Stimulated activated CD4-positive, alpha-beta T cell treated with anti-CD3 and anti-CD28 coated beads, Interleukin-12 subunit alpha, Interleukin-12 subunit beta, amount 100 ng/mL, for 24 hours (primary cell): ENCODE results near the gene AHNAK2.

Source experiments
- DNase-seq, 2 experiments: peaks; one replicate each; pipeline ENCODE4 v3.0.0-alpha.2; 2020; ENCODE audit warnings: low read depth in 2 of 2

AHNAK2 gene

DNA sequence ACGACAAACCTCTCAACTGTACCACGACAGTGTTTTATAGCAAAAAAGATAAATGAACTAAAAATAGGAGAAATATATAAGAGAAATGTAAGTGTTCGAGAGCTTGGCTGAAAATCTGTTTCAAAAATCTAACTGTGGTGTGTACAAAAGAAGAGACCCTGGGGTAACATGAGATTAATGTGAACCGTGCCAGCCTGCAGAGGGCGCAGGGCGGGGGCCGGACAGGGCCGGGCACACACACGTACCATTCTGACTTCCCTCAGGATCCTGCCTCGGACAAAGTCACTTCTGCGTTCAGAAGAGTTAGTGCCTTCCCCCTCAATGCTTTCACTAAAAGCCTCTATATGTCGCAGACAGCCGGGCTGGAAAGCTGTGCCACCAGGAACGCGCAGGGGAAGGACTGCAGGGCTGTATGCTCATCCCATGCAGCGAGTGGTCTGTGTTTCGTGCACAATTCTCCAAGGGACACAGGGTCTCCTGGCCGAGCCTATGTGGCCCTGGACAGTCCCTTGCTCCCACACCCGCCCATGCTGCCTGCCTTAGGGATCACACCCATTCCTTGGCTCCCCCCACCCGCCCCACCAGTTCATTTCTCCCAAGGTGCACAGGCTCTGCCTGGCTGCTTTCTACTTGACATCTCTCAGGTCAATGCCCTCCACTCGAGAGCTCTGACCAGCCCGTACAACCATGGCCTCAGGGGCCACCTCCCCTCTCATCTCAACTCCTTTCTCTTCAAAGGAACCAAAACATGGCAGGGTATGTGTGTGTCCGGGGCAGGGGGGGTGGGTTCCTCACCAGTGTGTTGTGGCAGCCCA lies 34.2 kb upstream of the AHNAK2 start:
- DNase-seq: no peak

DNA sequence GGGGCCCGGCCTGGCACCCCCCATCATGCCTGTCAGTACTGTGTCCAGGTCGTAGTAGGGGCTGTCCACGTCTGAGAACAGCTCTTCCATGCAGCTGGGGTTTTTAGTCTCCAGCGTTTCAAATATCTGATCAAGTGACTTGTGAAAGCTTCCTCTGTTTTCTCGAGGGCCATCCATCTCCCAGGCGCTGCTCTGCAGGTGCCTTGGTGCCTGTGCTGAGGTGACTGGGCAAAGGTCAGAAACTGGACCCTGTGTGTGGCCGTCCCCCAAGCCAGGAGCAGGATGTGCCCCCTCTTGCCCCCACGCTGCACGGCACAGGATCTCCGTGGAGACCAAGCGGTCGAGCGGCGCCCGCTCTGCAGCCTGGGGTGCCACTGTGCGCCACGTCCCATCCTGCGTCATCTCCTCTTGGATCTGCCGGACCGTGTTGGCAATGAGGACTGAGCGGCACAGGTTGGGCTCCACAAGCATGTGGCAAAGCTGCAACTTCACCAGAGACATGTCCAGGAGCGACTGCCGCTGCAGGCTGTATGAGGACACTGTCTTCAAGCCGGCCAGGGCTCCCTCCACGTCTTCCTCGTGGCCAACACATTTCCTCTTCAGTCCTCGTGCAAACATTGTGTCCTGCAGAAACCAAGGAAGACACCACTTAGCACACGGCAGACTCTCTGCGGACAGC lies 33.3 kb upstream of the AHNAK2 start:
- DNase-seq: no peak

DNA sequence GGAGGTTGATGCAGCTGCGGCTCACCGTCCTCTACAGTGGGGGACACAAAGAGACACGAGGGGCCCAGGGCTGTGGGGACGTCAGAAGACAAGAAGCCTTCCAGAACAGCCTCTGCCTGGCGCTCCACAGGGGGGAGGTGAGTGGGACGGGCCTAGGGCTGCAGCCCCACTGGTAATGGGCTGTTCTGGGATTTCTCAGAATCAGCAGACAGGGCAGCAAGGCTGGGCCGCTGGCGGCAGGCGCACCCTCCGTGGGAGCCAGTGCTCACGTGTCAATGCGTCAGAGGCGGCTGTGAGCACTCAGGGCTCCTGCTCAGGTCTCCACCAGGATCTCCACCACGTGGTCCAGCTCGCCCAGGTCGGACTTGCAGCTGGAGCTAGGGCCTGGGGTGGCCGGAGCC lies 32.7 kb upstream of the AHNAK2 start:
- no peak for DNase-seq

DNA sequence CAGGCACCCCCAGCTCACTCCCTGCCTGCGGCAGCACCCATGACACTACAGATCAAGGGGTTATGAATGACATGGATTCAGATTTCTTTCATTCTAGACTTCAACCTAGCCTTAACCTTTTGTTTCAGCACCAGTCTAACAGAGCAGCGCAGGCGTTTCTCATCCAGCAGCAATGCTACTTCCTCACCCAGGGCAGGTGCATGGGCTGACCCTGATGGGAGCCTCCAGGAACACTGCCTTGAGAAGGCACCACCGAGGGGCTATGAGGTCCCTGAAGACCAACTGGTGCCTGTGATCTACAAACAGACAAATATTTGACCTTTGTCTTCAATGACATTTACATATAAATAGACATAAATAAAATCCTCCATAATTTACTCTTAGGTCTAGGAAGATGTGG lies 31.9 kb upstream of the AHNAK2 start:
- DNase-seq: no peak

DNA sequence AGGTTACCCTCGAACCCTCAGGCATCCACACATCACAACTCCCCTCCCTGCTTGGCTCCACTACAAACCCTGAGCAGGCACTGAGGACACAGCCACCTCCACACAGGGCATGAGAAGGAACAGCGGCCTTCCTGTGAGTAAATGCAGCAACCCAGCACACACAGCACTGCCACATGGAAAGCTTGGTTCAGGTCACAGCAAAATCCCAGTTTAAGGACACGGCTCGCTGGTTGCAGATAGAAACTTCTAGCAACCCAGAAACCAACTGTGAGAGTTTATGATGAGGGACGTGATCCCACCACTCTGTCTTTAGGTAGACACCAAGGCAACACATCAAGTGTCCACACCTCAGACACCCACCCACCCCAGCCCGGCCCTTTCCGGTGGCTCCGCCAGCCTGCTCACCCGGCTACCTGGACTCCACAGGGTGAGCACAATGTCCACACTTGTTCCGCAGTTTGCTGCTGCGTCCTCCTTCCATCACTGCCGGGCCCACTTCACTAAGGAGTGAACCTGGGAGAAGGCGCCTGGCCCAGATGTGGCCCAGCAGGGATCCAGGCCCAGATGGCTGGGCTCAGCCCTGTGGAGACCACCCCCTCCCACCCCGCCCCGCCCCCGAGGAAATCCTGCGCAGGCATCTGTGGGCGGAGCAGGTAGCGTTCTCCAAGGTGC lies 29.6 kb upstream of the AHNAK2 start:
- DNase-seq: no peak

DNA sequence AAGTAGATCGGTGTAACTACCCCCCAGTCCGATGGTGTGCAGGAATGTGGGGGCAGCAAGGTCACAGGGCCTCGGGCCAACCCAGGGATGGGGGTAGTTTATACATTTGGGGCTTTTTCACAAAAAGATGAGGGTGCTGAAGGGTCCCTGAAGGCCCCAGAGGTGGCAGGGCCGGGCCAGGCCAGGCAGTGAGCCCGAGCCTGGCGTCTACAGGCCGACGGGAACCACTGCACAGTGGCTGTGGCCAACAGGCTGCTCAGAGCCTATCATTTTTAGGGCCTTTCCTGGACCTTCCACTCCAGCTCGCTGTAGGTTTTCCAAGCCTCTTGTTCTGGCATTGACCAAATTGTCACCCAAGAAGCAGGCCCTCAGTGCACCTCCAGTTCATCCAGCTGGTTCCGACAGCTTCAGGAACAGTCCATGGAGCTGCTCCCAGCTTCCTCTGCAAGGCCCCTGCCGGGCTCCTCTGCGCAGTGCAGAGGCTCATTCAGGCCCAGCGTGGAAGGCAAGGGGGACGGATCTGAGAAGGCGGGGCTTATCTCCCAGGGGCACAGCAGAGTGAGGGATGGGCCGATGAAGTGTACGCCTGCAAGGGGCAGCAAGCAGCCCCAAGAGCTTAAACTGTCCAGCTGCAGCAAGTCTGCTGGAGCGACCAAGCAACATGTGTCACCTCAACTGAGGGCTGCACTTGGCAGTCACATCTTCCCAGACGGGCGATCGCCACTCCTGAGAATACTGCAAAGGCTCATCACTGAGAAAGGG lies 28.8 kb upstream of the AHNAK2 start:
- DNase-seq: no peak

DNA sequence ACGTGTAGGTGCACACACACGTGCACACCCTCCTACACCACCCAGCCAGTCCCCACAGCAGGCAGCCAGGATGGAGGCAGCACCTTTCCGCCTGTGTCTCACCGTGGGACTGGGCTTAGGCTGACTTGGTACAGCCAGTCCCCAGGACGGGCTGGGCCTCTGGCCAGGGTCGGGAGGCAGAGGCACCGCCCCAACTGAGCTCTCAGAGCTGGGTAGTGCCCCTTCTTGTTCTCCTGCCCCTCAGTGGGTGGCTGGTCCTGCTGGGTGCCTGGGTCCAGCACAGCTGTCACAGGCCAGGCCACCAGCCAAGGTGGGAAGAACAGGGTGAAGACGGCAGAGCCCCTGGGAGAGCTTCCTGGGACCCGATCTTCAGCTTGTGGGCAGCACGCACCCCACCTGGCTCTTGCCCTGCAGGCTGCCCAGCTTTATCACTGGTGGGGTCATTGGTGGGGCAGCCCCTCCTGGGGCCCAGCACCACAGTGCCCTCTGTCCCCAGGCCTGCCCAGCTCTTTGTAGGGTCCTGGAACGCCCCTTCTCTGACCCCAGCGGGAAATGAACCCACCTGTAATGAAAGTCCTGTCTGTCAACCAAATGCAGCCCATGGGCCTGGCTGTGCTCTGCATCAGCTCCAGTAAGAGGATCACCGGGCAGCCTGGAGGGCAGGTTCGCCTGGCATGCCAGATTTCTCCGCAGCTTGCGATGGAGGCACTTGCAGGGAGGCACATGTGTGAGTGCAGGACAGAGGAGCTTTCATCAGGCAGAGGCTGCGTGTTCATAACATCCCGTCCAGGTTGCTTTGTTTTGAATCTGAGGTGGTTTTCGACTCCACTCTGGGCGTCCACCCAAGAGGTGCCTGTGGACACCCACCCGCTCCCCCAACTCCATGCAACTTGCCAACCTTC lies 28.0 kb upstream of the AHNAK2 start:
- DNase-seq: no peak

DNA sequence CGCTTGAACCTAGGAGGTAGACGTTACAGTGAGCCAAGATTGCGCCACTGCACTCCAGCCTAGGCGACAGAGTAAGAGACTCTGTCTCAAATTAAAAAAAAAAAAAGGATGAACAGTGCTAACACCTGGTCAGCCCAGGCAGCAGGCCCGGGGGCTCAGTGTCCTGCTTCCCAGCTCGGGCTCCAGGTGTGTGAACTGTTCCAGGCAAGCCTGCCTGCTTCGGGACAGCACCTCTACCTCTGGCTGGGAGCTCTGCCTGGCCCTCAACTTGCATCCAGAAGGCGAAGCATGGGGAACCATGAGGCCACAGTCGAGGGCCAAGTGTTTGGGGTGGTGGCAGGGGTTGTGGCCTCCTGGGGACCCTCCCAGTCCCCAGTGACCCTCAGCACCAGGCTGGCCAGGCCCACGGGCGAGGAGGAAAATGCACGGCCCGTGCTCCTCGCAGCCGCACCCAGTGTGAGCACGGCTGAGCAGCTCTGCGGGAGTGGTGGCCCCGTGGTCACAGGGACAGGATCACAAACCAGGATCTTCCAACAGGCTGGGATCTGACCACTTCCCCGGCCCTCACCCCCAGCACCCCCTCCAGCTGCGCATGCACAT lies 27.3 kb upstream of the AHNAK2 start:
- DNase-seq: no peak

DNA sequence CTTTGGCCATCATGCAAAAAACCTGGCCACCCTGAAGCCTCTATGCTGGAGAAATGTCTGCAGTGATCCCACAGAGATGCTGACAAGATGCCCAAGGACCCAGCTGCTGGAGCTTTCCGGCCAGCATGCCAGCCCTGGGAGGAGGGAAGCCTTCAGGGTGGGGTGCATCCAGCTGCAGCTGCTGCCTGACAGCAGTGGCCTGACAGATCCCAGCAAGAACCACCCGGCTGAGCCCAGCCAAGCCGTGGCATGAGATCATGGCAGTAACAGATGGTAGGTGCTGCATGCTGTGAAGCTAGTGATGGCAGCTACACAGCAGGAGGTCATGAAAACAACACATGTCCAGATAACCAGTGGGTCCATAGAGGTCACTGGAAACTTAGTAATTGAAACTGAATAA lies 21.2 kb upstream of the AHNAK2 start:
- DNase-seq: no peak

DNA sequence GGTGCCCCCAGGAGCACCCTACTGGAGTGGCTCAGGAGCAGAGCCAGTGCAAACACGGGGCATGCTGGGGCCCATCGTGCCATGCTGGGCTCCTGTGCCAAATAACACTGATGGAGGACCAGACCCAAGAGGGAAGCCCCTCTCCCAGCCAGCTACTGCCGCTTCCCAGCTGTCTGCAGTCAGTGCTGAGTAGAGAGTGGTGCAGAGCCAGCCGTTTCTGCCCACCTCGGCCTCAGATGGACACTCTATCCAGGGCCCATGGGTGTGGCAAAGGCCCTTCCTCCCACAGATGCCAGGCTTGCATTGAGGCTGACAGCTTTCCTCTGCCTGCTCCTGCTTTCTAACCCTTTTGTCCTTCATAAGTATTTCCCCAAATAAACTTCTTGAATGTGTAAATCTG lies 20.6 kb upstream of the AHNAK2 start:
- no peak for DNase-seq

DNA sequence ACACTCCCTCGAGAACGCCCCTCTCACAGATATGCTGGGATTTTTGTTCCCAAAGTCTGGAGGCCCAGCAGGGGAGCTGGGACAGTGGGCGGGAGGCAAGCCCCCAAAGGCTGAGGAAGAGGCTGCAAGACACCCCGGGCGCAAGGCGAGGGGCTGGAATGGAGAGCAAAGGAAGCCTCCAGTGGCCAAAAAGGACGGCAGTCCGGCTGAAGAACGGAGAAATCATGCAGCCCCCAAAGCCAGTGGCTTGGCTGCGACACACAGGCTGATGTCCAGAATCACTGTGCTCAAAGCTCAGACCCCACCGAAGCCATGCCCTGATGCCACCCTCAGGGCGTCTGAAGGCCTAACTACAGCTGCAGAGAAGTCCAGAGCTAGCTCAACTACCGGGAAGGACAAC lies 18.3 kb upstream of the AHNAK2 start:
- DNase-seq: no peak

DNA sequence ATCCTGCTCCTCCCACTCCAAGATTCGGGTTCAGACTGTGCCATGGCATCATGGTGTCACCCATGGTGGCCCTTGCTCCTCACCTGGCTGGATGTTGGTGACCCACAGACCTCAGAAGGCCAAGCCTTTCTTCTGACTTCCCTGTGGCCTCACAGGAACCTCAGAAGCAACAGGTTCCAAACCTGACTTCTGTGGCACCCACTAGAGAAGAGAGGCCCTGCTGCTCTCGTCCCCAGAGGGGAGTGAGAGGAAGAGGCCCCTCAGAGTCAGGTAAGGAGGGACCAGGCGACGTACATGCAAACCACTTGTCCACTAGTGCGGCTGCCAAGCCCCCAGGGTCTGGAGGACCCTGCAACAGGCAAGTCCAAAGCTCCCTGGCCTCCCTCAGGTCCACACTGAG lies 17.9 kb upstream of the AHNAK2 start:
- DNase-seq: no peak

DNA sequence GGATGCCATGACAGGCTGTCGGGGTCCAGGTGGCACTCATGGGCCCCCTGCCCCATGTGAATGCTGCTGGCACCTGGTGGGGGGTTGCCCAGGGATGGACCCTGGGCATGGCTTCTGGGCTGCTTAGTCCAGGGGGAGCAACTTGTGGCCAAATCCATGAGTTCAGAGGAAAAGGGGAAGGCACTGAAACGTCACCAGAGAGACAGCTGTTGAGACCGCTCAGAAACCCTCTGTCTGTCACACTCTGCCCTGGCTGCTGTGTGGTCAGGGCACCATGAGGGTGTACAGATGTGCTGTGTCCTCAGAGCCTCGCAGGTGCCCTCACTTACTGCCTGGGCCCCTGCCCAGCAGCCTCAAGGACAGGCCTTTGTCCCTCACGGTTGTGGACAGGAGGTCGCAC lies 16.8 kb upstream of the AHNAK2 start:
- no peak for DNase-seq

DNA sequence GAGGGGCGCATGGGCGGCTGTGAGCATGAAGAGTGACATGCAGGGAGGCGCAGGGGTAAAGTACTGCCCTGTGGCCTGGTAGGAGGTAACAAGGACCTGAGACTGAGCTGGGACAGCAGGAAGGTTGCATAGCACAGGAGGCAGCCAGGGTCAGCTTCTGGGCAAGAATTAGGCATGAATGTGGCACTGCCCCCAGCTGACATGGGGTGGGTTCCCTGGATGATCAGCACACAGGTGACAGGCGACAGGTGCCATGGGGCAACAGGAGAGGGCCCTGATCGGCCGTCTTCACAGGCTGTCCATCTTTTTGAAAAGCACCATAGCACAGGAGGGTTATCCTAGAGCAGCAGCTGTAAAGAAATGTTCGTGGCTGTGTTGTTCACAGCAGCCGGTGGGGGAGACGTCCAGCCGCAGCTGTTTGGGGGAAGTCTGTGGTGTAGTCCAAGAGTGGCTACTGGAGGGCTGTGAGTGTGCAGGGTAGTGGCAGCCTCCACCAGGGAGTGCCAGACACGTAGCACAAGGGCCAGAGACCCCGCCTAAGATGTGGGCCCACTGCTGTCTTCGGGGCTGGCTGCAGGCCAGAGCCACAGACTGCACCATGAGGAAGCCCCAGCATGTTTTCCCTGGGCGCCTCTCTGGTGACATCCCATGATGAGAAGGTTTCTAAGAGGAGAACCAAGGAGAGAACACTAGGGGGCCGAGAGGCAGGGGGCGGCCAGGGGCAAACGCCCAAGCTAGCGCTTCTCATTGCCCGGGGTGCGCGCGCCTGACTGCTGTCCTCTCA lies 15.8 kb upstream of the AHNAK2 start:
- DNase-seq: no peak

DNA sequence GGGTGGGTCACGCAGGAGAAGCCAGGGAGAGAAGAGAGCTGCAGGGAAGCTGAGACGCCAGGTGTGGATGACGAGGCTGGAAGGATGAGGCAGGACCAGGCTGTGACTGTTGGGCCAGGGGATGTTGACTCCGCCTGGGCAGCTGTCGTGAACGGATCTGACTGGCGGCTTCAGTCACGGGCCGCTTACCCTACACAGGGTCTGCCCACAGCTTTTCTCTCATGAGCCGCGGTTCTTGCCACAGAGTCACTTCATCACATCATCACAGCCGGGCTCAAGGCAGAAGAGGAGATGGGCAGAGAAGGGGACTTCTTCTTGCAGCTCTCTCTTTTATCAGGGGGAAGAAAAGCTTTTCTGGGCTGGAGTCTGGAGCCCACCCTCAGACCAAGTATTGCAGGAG lies 15.1 kb upstream of the AHNAK2 start:
- DNase-seq: no peak

DNA sequence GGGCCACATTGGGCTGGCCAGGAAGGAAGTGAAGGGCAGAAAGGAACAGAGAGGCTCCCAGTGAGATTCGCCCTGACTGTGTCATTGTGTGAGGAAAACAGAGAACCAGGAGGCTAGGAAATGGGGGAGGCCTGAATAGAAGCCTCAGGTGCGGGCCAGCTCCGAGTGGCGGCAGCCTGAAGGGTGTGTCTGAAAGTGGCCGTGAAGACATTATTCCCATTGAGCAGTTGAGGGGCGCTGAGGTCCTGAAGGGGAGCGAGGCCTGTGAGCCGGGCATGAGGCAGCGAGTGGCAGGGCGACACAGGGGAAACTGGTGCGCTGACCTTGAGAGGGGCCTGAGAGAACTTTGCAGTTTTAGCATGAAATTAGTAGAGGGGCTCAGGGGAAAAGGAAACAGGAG lies 14.3 kb upstream of the AHNAK2 start:
- DNase-seq: no peak

DNA sequence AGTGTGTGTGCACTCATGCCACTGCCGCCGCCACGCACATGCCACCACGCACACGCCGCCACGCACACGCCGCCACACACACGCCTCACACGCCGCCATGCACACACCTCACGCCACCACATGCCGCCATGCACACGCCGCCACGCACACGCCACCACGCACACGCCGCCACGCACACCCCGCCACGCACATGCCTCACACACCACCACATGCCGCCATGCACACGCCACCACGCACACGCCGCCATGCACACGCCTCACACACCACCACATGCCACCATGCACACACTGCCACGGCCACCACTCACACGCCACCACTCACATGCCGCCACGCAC lies 13.7 kb upstream of the AHNAK2 start:
- no peak for DNase-seq

DNA sequence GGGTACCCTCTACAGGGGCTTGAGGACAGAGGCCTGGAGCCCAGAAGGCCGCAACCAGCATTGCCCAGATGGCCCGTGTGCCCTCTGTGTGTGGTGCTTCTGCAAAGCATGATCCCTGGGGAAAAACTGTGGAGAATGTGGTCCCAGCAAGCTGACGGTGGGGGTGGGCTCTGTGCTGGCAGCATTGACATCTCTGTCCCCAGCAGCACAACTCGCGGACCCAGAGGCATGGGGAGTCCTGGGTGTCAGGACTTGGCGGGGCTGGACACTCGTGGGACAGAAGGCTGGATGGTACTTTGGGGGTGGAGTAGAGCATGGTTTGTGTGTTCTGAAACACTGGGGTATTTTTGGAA lies 11.8 kb upstream of the AHNAK2 start:
- no peak for DNase-seq

DNA sequence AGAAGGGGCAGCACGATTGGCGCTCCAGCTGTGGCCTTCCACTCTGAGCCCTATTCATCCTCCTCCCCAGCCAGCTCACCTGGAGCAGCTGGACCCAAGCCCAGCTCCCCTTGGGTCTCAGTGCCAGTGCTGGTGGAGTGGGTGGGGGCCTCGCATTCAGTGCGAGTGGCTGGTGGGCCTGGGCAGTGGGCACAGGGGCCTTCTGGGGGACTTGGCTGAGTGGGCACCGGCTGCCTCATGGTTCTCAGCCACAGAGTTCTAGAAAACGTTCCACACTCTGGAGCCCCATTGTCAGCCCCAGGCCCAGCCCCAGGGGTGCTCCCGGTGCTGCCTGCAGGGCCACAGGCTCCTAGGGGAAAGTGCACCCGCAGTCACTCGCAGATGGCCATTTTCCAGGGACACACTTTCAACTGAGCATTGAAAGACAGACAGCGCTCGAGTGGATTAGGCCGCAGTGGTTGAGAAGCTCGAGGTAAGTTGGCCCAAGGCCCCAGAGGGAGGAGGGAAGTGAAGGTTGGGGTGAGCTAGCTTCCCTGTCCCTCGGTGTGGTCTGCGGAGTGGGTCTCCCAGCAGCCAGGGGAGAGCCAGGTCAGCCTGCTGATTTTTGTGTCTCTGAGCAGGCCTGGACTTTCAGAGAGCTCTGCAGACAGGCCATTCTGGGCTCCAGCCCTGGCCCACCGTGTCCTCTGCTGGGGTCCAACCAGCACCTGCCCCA lies 11.2 kb upstream of the AHNAK2 start:
- no peak for DNase-seq
